ENCODE data around the gene POLR2L. TPM values are rescaled to one million over a fixed set of nuclear protein-coding genes. Genes with fewer than 3 reads are reported as not detected.

POLR2L gene
- total and polyA plus RNA-seq, 2 of the 13 experiments (the other 11 are each of a cell fraction or from before 2014, with no cell fraction given), result 104 to 114 TPM

GRCh38 chr11:809287-810039 is 32.9 kb downstream of the POLR2L start, which contains the start of gene RPLP2 (continued):
- TF ChIP-seq TOPORS (CRISPR knock-in tag; IDR thresholded peaks at IDR 0.05), result peak; percentile 71; the same call in 1 of the 2 replicates
- no peak; the same call in 1 of the 2 replicates for TF ChIP-seq ZNF713 (CRISPR knock-in tag; IDR thresholded peaks at IDR 0.05)
- no peak for TF ChIP-seq TFAP4 (IDR thresholded peaks at IDR 0.05; ENCODE audit: borderline replicate concordance, low read depth)
- TF ChIP-seq POLR2AphosphoS5 (IDR thresholded peaks at IDR 0.05; ENCODE audit: low read depth, low read length), result peak; percentile 88
- TF ChIP-seq GMEB2 (CRISPR knock-in tag; IDR thresholded peaks at IDR 0.05; ENCODE audit: low read depth), result peak; percentile 87
- no peak for TF ChIP-seq GLI4 (CRISPR knock-in tag; IDR thresholded peaks at IDR 0.05; ENCODE audit: borderline replicate concordance)
- no peak for TF ChIP-seq GPN1 (CRISPR knock-in tag; IDR thresholded peaks at IDR 0.05; ENCODE audit: borderline replicate concordance)
- no peak for TF ChIP-seq PAX8 (CRISPR knock-in tag; IDR thresholded peaks at IDR 0.05; ENCODE audit: borderline replicate concordance)
- TF ChIP-seq NFE2 (CRISPR knock-in tag; IDR thresholded peaks at IDR 0.05), result no peak
- peak; percentile 100 for TF ChIP-seq PHF8 (CRISPR knock-in tag; IDR thresholded peaks at IDR 0.05)
- peak; percentile 65; the same call in 1 of the 2 replicates for TF ChIP-seq GTF3A (CRISPR knock-in tag; conservative IDR thresholded peaks at IDR 0.05)
- TF ChIP-seq ZNF556 (CRISPR knock-in tag; IDR thresholded peaks at IDR 0.05; ENCODE audit: borderline replicate concordance), result no peak; the same call in 1 of the 2 replicates
- no peak for TF ChIP-seq DNMT3B (CRISPR knock-in tag; conservative IDR thresholded peaks at IDR 0.05)
- TF ChIP-seq ISL2 (CRISPR knock-in tag; IDR thresholded peaks at IDR 0.05), result peak; percentile 30
- TF ChIP-seq RCOR2 (CRISPR knock-in tag; IDR thresholded peaks at IDR 0.05), result no peak
- TF ChIP-seq FOXC1 (CRISPR knock-in tag; IDR thresholded peaks at IDR 0.05; ENCODE audit: borderline replicate concordance), result no peak; the same call in 1 of the 2 replicates
- TF ChIP-seq HNRNPL (IDR thresholded peaks at IDR 0.05; ENCODE audit: low read depth, low read length), result 0 out of 2 replicates have a peak, but pooled peaks have one; percentile 50
- no peak; the same call in none of the 2 replicates for TF ChIP-seq PPARG (CRISPR knock-in tag; conservative IDR thresholded peaks at IDR 0.05)
- TF ChIP-seq MTA3 (CRISPR knock-in tag; IDR thresholded peaks at IDR 0.05), result no peak
- no peak for TF ChIP-seq CENPX (CRISPR knock-in tag; IDR thresholded peaks at IDR 0.05)
- no peak for TF ChIP-seq ZNF251 (CRISPR knock-in tag; IDR thresholded peaks at IDR 0.05)
- peak; percentile 63; the same call in 1 of the 2 replicates for TF ChIP-seq ZNF431 (CRISPR knock-in tag; IDR thresholded peaks at IDR 0.05; ENCODE audit: borderline replicate concordance, low read depth)
- TF ChIP-seq KDM5A (IDR thresholded peaks at IDR 0.05; ENCODE audit: borderline replicate concordance, low read length), result peak; percentile 81
- TF ChIP-seq ZBTB33 (CRISPR knock-in tag; IDR thresholded peaks at IDR 0.05), result no peak
- no peak; the same call in 1 of the 2 replicates for TF ChIP-seq CREBL2 (CRISPR knock-in tag; IDR thresholded peaks at IDR 0.05; ENCODE audit: borderline replicate concordance)
- peak; percentile 87 for TF ChIP-seq ZNF563 (CRISPR knock-in tag; IDR thresholded peaks at IDR 0.05)
- TF ChIP-seq ZNF589 (CRISPR knock-in tag; conservative IDR thresholded peaks at IDR 0.05), result peak; percentile 65; the same call in 1 of the 2 replicates
